HEK293 (cell line): Measurements from ENCODE around the gene POR.

Source experiments
- CTCF ChIA-PET: fragments of 350-600 bp; formaldehyde crosslinking; extraction: SDS; loops from one replicate; lab custom pipeline; 2021; ENCODE audit warnings: antibody characterized with exemption; lab: Yijun Ruan, JAX
- POLR2A ChIA-PET: fragments of 300-600 bp; formaldehyde crosslinking; extraction: SDS; loops from one replicate; lab custom pipeline; 2020; ENCODE audit warnings: antibody characterized with exemption, inconsistent platforms; lab: Yijun Ruan, JAX
- H3K27ac ChIP-seq: fragments of 200-500 bp; sonication (Bioruptor generic); 2 replicates; pipeline ENCODE4 v1.5.1; 2014; ENCODE audit warnings: low read depth, low read length, control low read depth, inconsistent platforms; ENCODE audit errors: extremely low read depth
- H3K36me3 ChIP-seq, 2 experiments: fragments of 200-500 bp in 1 of 2; sonication (Bioruptor generic) in 1 of 2; 1 replicate in 1 of 2; 2 replicates in 1 of 2; pipeline ENCODE4 v1.5.1; 2014 to 2017; ENCODE audit warnings: inconsistent platforms in 2 of 2, low read length in 2 of 2; ENCODE audit not compliant: control insufficient read depth in 2 of 2, insufficient read depth in 1 of 2
- H3K4me1 ChIP-seq: fragments of 200-500 bp; sonication (Bioruptor generic); 2 replicates; pipeline ENCODE4 v1.5.1; 2014; ENCODE audit warnings: mild to moderate bottlenecking, low read length, inconsistent platforms; ENCODE audit not compliant: control insufficient read depth, insufficient read depth
- H3K4me3 ChIP-seq: 2 replicates; pipeline ENCODE4 v1.5.1; 2011; ENCODE audit warnings: low read depth, mild to moderate bottlenecking, control low read depth, low read length, moderate library complexity
- H3K9me3 ChIP-seq: fragments of 200-500 bp; sonication (Bioruptor generic); 2 replicates; pipeline ENCODE4 v1.5.1; 2014; ENCODE audit warnings: low read depth, low read length, inconsistent platforms; ENCODE audit not compliant: control insufficient read depth, insufficient read depth
- GLIS1 ChIP-seq: fragments of 450-650 bp; formaldehyde crosslinking; IDR thresholded peaks from 2 replicates; pipeline ENCODE4 v1.5.1; 2016; ENCODE audit warnings: missing biosample characterization, missing genetic modification characterization
- KLF1 ChIP-seq: fragments of 450-650 bp; formaldehyde crosslinking; IDR thresholded peaks from 2 replicates; pipeline ENCODE4 v1.5.1; 2016; ENCODE audit warnings: missing biosample characterization, missing genetic modification characterization
- PRDM2 ChIP-seq: fragments of 450-650 bp; formaldehyde crosslinking; IDR thresholded peaks from 2 replicates; pipeline ENCODE4 v1.5.1; 2016; ENCODE audit warnings: missing biosample characterization, missing genetic modification characterization, borderline replicate concordance
- SCRT2 ChIP-seq: fragments of 450-650 bp; formaldehyde crosslinking; IDR thresholded peaks from 2 replicates; pipeline ENCODE4 v1.5.1; 2016; ENCODE audit warnings: missing biosample characterization, missing genetic modification characterization
- TCF7L2 ChIP-seq: IDR thresholded peaks from 2 replicates; pipeline ENCODE4 v1.6.1; 2011; ENCODE audit warnings: low read depth, mild to moderate bottlenecking, inconsistent platforms, low read length, moderate library complexity, borderline replicate concordance
- ZNF138 ChIP-seq: fragments of 450-650 bp; formaldehyde crosslinking; IDR thresholded peaks from 2 replicates; pipeline ENCODE4 v1.5.1; 2016; ENCODE audit warnings: missing biosample characterization, missing genetic modification characterization, borderline replicate concordance
- ZNF146 ChIP-seq: fragments of 450-650 bp; formaldehyde crosslinking; IDR thresholded peaks from 2 replicates; pipeline ENCODE4 v1.5.1; 2016; ENCODE audit warnings: missing biosample characterization, missing genetic modification characterization
- ZNF223 ChIP-seq: fragments of 450-650 bp; formaldehyde crosslinking; IDR thresholded peaks from 2 replicates; pipeline ENCODE4 v1.5.1; 2016; ENCODE audit warnings: missing biosample characterization, missing genetic modification characterization
- ZNF394 ChIP-seq: fragments of 450-650 bp; formaldehyde crosslinking; IDR thresholded peaks from 2 replicates; pipeline ENCODE4 v1.5.1; 2016; ENCODE audit warnings: missing biosample characterization, missing genetic modification characterization, mild to moderate bottlenecking, moderate library complexity, borderline replicate concordance
- ZNF426 ChIP-seq: fragments of 450-650 bp; formaldehyde crosslinking; IDR thresholded peaks from 2 replicates; pipeline ENCODE4 v1.5.1; 2017; ENCODE audit warnings: missing biosample characterization, missing genetic modification characterization, mild to moderate bottlenecking, inconsistent platforms, moderate library complexity
- ZNF521 ChIP-seq: fragments of 450-650 bp; formaldehyde crosslinking; IDR thresholded peaks from 2 replicates; pipeline ENCODE4 v1.5.1; 2017; ENCODE audit warnings: missing biosample characterization, mild to moderate bottlenecking, missing genetic modification characterization
- ZNF621 ChIP-seq: fragments of 450-650 bp; formaldehyde crosslinking; IDR thresholded peaks from 2 replicates; pipeline ENCODE4 v1.5.1; 2017; ENCODE audit warnings: missing biosample characterization, missing genetic modification characterization
- ZNF76 ChIP-seq: fragments of 450-650 bp; formaldehyde crosslinking; IDR thresholded peaks from 2 replicates; pipeline ENCODE4; 2016; ENCODE audit warnings: low read depth, missing biosample characterization, missing genetic modification characterization, borderline replicate concordance
- ZNF791 ChIP-seq: fragments of 450-650 bp; formaldehyde crosslinking; IDR thresholded peaks from 2 replicates; pipeline ENCODE4 v1.5.1; 2016; ENCODE audit warnings: missing biosample characterization, missing genetic modification characterization
- TF ChIP-seq, protein P1 (sequence below): fragments of 450-650 bp; formaldehyde crosslinking; IDR thresholded peaks from 2 replicates; pipeline ENCODE4 v1.5.1; 2016; ENCODE audit warnings: missing biosample characterization, missing genetic modification characterization

The POR gene

GRCh38 chr7:75915416-75916156, 631 bp downstream of the POR start (continued):
- TF ChIP-seq GLIS1 (tag by site-specific recombination) = peak; percentile 36; the same call in 1 of the 2 replicates
- TF ChIP-seq ZNF791 (tag by site-specific recombination) = no peak
- 0 out of 2 replicates have a peak, but pooled peaks have one; percentile 1 for TF ChIP-seq ZNF394 (tag by site-specific recombination)
- peak; percentile 74 for TF ChIP-seq SCRT2

DNA sequence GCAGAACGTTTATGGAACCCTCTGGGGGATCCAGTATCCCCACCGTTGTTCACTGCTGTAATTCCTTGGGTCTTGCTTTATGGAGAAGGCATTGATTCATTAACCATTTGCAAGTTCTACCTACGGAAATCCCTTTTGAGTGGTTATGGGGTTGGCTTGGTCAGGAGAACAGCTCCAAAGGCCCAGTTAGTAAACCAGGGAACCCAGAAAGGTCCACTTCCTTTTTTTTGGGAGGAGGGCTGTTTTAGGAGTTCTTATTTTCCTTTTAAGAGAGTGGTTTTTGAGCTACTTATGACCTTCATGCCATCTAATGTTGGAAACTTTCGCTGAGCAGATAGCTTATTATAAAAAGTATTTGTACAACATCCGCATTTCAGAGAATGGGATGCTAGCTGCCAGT, 1.3 kb downstream of the POR start:
- Histone ChIP-seq H3K36me3 (no peaks in the 10 kb centered on the region), H3K4me3 (no peak overlapping the region), H3K4me1 (0 out of 2 replicates have a peak, but pooled peaks cover 3% of the 10 kb centered on the region), H3K9me3 (no peaks in the 10 kb centered on the region), H3K27ac (no peak overlapping the region)
- TF ChIP-seq ZNF621 (tag by site-specific recombination) (no peak), TCF7L2 (no peak), ZNF223 (tag by site-specific recombination) (no peak), ZNF426 (tag by site-specific recombination) (no peak), KLF1 (tag by site-specific recombination) (no peak), ZNF138 (tag by site-specific recombination) (no peak), ZNF146 (no peak), ZNF76 (tag by site-specific recombination) (no peak), ZNF521 (tag by site-specific recombination) (no peak), PRDM2 (no peak)
- TF ChIP-seq, protein P1, sequence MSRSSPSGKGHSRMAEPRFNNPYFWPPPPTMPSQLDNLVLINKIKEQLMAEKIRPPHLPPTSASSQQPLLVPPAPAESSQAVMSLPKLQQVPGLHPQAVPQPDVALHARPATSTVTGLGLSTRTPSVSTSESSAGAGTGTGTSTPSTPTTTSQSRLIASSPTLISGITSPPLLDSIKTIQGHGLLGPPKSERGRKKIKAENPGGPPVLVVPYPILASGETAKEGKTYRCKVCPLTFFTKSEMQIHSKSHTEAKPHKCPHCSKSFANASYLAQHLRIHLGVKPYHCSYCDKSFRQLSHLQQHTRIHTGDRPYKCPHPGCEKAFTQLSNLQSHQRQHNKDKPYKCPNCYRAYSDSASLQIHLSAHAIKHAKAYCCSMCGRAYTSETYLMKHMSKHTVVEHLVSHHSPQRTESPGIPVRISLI (tag by site-specific recombination) = no peak
- CTCF ChIA-PET = interaction anchor here (0.7 to 2.0 kb wide), 3 partner anchors 35 to 104 kb away, joined by 3 to 8 read pairs (median 5); no protein-coding TSS in a partner anchor
- POLR2A ChIA-PET = interaction anchor here (0.5 to 2.6 kb wide), 10 partner anchors 13 to 82 kb away, joined by 3 to 8 read pairs (median 4); partner anchors contain the start of gene RHBDD2
